HepG2 (cell line): Measurements from ENCODE around the gene TOB1. TPM values are rescaled to one million over a fixed set of nuclear protein-coding genes. Genes with fewer than 3 reads are reported as not detected.

Experiments
- DBP ChIP-seq: sonication (generic); formaldehyde crosslinking; IDR thresholded peaks from 2 replicates; pipeline ENCODE4 v1.4.0; 2020; ENCODE audit warnings: missing genetic modification reagents; ENCODE audit errors: not compliant biosample characterization
- DPF2 ChIP-seq: sonication (generic); formaldehyde crosslinking; IDR thresholded peaks from 2 replicates; pipeline ENCODE4 v1.4.0; 2020; ENCODE audit warnings: mild to moderate bottlenecking, low read depth, missing genetic modification reagents, borderline replicate concordance
- EEA1 ChIP-seq: sonication (generic); formaldehyde crosslinking; IDR thresholded peaks from 2 replicates; pipeline ENCODE4 v1.5.1; 2020; ENCODE audit warnings: mild to moderate bottlenecking, missing genetic modification reagents, borderline replicate concordance
- GABPA ChIP-seq, 2 experiments: IDR thresholded peaks; 2 replicates each; pipeline ENCODE4 v1.6.1; 2011 to 2016; ENCODE audit warnings: low read depth in 2 of 2, low read length in 1 of 2, missing biosample characterization in 1 of 2, missing genetic modification characterization in 1 of 2
- HDAC2 ChIP-seq: sonication (generic); formaldehyde crosslinking; IDR thresholded peaks from 2 replicates; pipeline ENCODE4 v1.4.0; 2020; ENCODE audit warnings: missing genetic modification reagents
- HNRNPUL1 ChIP-seq: fragments of 200-400 bp; formaldehyde crosslinking; IDR thresholded peaks from 2 replicates; pipeline ENCODE4 v1.6.1; 2017; ENCODE audit warnings: low read depth, mild to moderate bottlenecking, low read length, moderate library complexity
- ISL2 ChIP-seq: sonication (generic); formaldehyde crosslinking; IDR thresholded peaks from 2 replicates; pipeline ENCODE4 v1.5.0; 2020; ENCODE audit warnings: missing genetic modification reagents
- MNT ChIP-seq: fragments of 450-650 bp; IDR thresholded peaks from 2 replicates; pipeline ENCODE4 v1.6.1; 2016
- MTERF4 ChIP-seq: sonication (generic); formaldehyde crosslinking; IDR thresholded peaks from 2 replicates; pipeline ENCODE4 v1.8.0; 2023; ENCODE audit warnings: mild to moderate bottlenecking, missing genetic modification reagents
- NFKBIZ ChIP-seq: IDR thresholded peaks from 2 replicates; pipeline ENCODE4 v1.6.1; 2018; ENCODE audit warnings: missing genetic modification reagents, missing compliant biosample characterization
- NR1H2 ChIP-seq: sonication (generic); formaldehyde crosslinking; IDR thresholded peaks from 2 replicates; pipeline ENCODE4 v1.8.1; 2022; ENCODE audit warnings: low read depth, missing genetic modification reagents, borderline replicate concordance
- PRPF4 ChIP-seq: fragments of 200-400 bp; formaldehyde crosslinking; IDR thresholded peaks from 2 replicates; pipeline ENCODE4 v1.6.1; 2016; ENCODE audit warnings: low read length, low read depth; ENCODE audit not compliant: poor library complexity, severe bottlenecking
- RAD51 ChIP-seq: fragments of 450-650 bp; IDR thresholded peaks from 2 replicates; pipeline ENCODE4 v1.6.1; 2016; ENCODE audit warnings: borderline replicate concordance
- SNRNP70 ChIP-seq: fragments of 200-400 bp; formaldehyde crosslinking; IDR thresholded peaks from 2 replicates; pipeline ENCODE4 v1.6.1; 2017; ENCODE audit warnings: mild to moderate bottlenecking, low read depth, low read length, moderate library complexity
- SOX5 ChIP-seq: IDR thresholded peaks from 2 replicates; pipeline ENCODE4 v1.6.1; 2016; ENCODE audit warnings: borderline replicate concordance
- XRCC5 ChIP-seq: fragments of 200-400 bp; formaldehyde crosslinking; optimal IDR thresholded peaks from 2 replicates; pipeline ENCODE3; 2017; ENCODE audit warnings: mild to moderate bottlenecking, low read length
- ZBTB34 ChIP-seq: sonication (generic); formaldehyde crosslinking; IDR thresholded peaks from 2 replicates; pipeline ENCODE4 v1.8.0; 2022; ENCODE audit warnings: mild to moderate bottlenecking, missing genetic modification reagents
- ZNF143 ChIP-seq: sonication (generic); formaldehyde crosslinking; IDR thresholded peaks from 2 replicates; pipeline ENCODE4 v1.4.0; 2020; ENCODE audit warnings: missing genetic modification reagents
- ZNF256 ChIP-seq: sonication (generic); formaldehyde crosslinking; conservative IDR thresholded peaks from 2 replicates; pipeline ENCODE4 v1.4.0; 2020; ENCODE audit warnings: missing genetic modification reagents
- ZNF446 ChIP-seq: sonication (generic); formaldehyde crosslinking; IDR thresholded peaks from 2 replicates; pipeline ENCODE4 v1.5.0; 2020; ENCODE audit warnings: mild to moderate bottlenecking, missing genetic modification reagents
- ZNF703 ChIP-seq: sonication (generic); formaldehyde crosslinking; IDR thresholded peaks from 2 replicates; pipeline ENCODE4 v1.5.1; 2020; ENCODE audit warnings: missing genetic modification reagents, mild to moderate bottlenecking, moderate library complexity, borderline replicate concordance
- ZNF746 ChIP-seq: sonication (generic); formaldehyde crosslinking; IDR thresholded peaks from 2 replicates; pipeline ENCODE4 v1.8.0; 2022; ENCODE audit warnings: mild to moderate bottlenecking, missing genetic modification reagents
- ZUFSP ChIP-seq: sonication (generic); formaldehyde crosslinking; IDR thresholded peaks from 2 replicates; pipeline ENCODE4 v1.9.0; 2021; ENCODE audit warnings: missing genetic modification reagents, mild to moderate bottlenecking, borderline replicate concordance
- polyA plus RNA-seq, 8 experiments: library from polyadenylated mRNA; depleted of rRNA in 3 of 8; stranded (reverse) in 7 of 8; unstranded in 1 of 8; fragments of >200 nt; fragmentation: Illumina TruSeq in 4 of 8; extraction: Trizol in 4 of 8; gene quantifications; 2 replicates each; pipeline versions ENCODE4 v1.2.1 to v1.2.3, GENCODE V29; 2011 to 2016; ENCODE audit warnings: low read depth in 4 of 8, missing spikeins in 1 of 8, mixed read lengths in 1 of 8; ENCODE audit not compliant: insufficient read depth in 1 of 8
- total RNA-seq, 5 experiments: library from RNA; depleted of rRNA; stranded (reverse); fragments of >200 nt; fragmentation: Illumina TruSeq; extraction: Trizol; gene quantifications; 2 replicates each; pipeline ENCODE4 v1.2.3, GENCODE V29; 2016; ENCODE audit warnings: low read depth in 1 of 5

TOB1 gene
- total and polyA plus RNA-seq, 2 of the 13 experiments (the other 11 are each of a cell fraction or from before 2014, with no cell fraction given): 21.9 to 57.7 TPM

- TF ChIP-seq SNRNP70 (no peak), XRCC5 (no peak), MTERF4 (CRISPR knock-in tag) (no peak), ZNF703 (0 out of 2 replicates have a peak, but pooled peaks have one; percentile 69), GABPA (IDR thresholded peaks at IDR 0.05; ENCODE audit: low read depth, low read length) (no peak), GABPA (CRISPR knock-in tag; IDR thresholded peaks at IDR 0.05; ENCODE audit: low read depth) (peak; percentile 36; the same call in 1 of the 2 replicates), DBP (CRISPR knock-in tag) (peak; percentile 66), HDAC2 (CRISPR knock-in tag) (peak; percentile 48), EEA1 (peak; percentile 85; the same call in 1 of the 2 replicates), ZNF746 (CRISPR knock-in tag) (peak; percentile 83), HNRNPUL1 (peak; percentile 83; the same call in 1 of the 2 replicates), ZBTB34 (CRISPR knock-in tag) (peak; percentile 44; the same call in 1 of the 2 replicates), ZNF143 (peak; percentile 50; the same call in 1 of the 2 replicates), SOX5 (peak; percentile 49; the same call in 1 of the 2 replicates), NR1H2 (CRISPR knock-in tag) (peak; percentile 68; the same call in 1 of the 2 replicates), NFKBIZ (CRISPR knock-in tag) (peak; percentile 94; the same call in 1 of the 2 replicates), PRPF4 (no peak), ZNF446 (CRISPR knock-in tag) (no peak; the same call in 1 of the 2 replicates), ISL2 (CRISPR knock-in tag) (peak; percentile 93), MNT (peak; percentile 37; the same call in 1 of the 2 replicates), RAD51 (no peak), ZNF256 (CRISPR knock-in tag) (peak; percentile 85; the same call in 1 of the 2 replicates), DPF2 (no peak; the same call in 1 of the 2 replicates), ZUFSP (CRISPR knock-in tag) (no peak)
These were observed at the start of gene TOB1 (continued) for GRCh38 chr17:50866261-50866949.
